IMR-90 (cell line): Measurements from ENCODE around the gene GM2A. TPM values are rescaled to one million over a fixed set of nuclear protein-coding genes. Genes with fewer than 3 reads are reported as not detected.

Experiments
- ATAC-seq: fragments of 200-7000 bp; cut with Tn5 transposase; 2 replicates; pipeline ENCODE4 v1.9.1; 2020; ENCODE audit warnings: low read depth, mild to moderate bottlenecking, moderate library complexity
- BruUV-seq: library from RNA; stranded (reverse); fragments of 400-500 nt; replicated peaks from 2 replicates; lab custom pipeline; 2021; lab: Mats Ljungman, UMichigan
- CTCF ChIA-PET: fragments of 300-600 bp; formaldehyde crosslinking; extraction: SDS; loops from one replicate; lab custom pipeline; 2021; ENCODE audit warnings: antibody characterized with exemption; lab: Yijun Ruan, JAX
- POLR2A ChIA-PET: fragments of 300-600 bp; sonication (Branson Sonifier 250); formaldehyde crosslinking; loops from one replicate; lab custom pipeline; 2022; ENCODE audit warnings: antibody characterized with exemption; ENCODE audit not compliant: unreplicated experiment; lab: Charles Lee
- DNase-seq: peaks from one replicate; pipeline ENCODE4 v3.0.0; 2013
- H2AFZ ChIP-seq: replicated peaks from 2 replicates; pipeline ENCODE3; 2013; ENCODE audit warnings: low read length, mild to moderate bottlenecking; ENCODE audit not compliant: poor library complexity
- H2AK5ac ChIP-seq: 2 replicates; pipeline ENCODE4 v1.6.1; 2013; ENCODE audit warnings: low read depth, low read length, inconsistent platforms
- H2AK9ac ChIP-seq: replicated peaks from 2 replicates; pipeline ENCODE3; 2013; ENCODE audit warnings: mild to moderate bottlenecking, low read depth, low read length, moderate library complexity; ENCODE audit not compliant: poor library complexity
- H2BK120ac ChIP-seq: 2 replicates; pipeline ENCODE4 v1.6.1; 2013; ENCODE audit warnings: low read depth, low read length, inconsistent platforms
- H2BK15ac ChIP-seq: 3 replicates; pipeline ENCODE4 v1.6.1; 2013; ENCODE audit warnings: low read depth, low read length, inconsistent platforms
- H2BK20ac ChIP-seq: 2 replicates; pipeline ENCODE4 v1.6.1; 2013; ENCODE audit warnings: low read depth, mild to moderate bottlenecking, inconsistent platforms, low read length, moderate library complexity
- H2BK5ac ChIP-seq: 2 replicates; pipeline ENCODE4 v1.6.1; 2013; ENCODE audit warnings: mild to moderate bottlenecking, low read depth, low read length, inconsistent platforms; ENCODE audit not compliant: poor library complexity, severe bottlenecking
- H3K14ac ChIP-seq: replicated peaks from 2 replicates; pipeline ENCODE4 v1.6.1; 2013; ENCODE audit warnings: low read depth, low read length, inconsistent platforms
- H3K18ac ChIP-seq: 2 replicates; pipeline ENCODE4 v1.6.1; 2013; ENCODE audit warnings: low read depth, low read length, control low read depth
- H3K23ac ChIP-seq: 2 replicates; pipeline ENCODE4 v1.6.1; 2013; ENCODE audit warnings: low read depth, low read length, inconsistent platforms
- H3K27ac ChIP-seq: 2 replicates; pipeline ENCODE4 v1.5.1; 2013; ENCODE audit warnings: mild to moderate bottlenecking, control low read depth, low read length; ENCODE audit not compliant: insufficient read depth
- H3K27me3 ChIP-seq: 2 replicates; pipeline ENCODE4 v1.6.1; 2013; ENCODE audit warnings: low read length; ENCODE audit not compliant: control insufficient read depth, insufficient read depth
- H3K36me3 ChIP-seq: 2 replicates; pipeline ENCODE4 v1.6.1; 2013; ENCODE audit warnings: low read length, mixed read lengths; ENCODE audit not compliant: control insufficient read depth, insufficient read depth
- H3K4ac ChIP-seq: 2 replicates; pipeline ENCODE4 v1.6.1; 2013; ENCODE audit warnings: low read depth, low read length, inconsistent platforms
- H3K4me1 ChIP-seq: 2 replicates; pipeline ENCODE4 v1.6.1; 2013; ENCODE audit warnings: low read length, mixed read lengths; ENCODE audit not compliant: control insufficient read depth, insufficient read depth
- H3K4me2 ChIP-seq: 2 replicates; pipeline ENCODE4 v1.6.1; 2013; ENCODE audit warnings: low read depth, mild to moderate bottlenecking, control low read depth, low read length, moderate library complexity
- H3K4me3 ChIP-seq: 2 replicates; pipeline ENCODE4 v1.5.1; 2013; ENCODE audit warnings: low read depth, mild to moderate bottlenecking, control low read depth, low read length, moderate library complexity; ENCODE audit not compliant: insufficient read depth
- H3K56ac ChIP-seq: 2 replicates; pipeline ENCODE4 v1.6.1; 2013; ENCODE audit warnings: low read length, inconsistent platforms; ENCODE audit not compliant: insufficient read depth; ENCODE audit errors: extremely low read depth
- H3K79me1 ChIP-seq, 2 experiments: 2 replicates each; pipeline ENCODE4 v1.6.1; 2013; ENCODE audit warnings: low read length in 2 of 2, inconsistent platforms in 1 of 2, low read depth in 1 of 2
- H3K9ac ChIP-seq: 2 replicates; pipeline ENCODE4 v1.6.1; 2013; ENCODE audit warnings: low read depth, low read length, control low read depth
- H3K9me1 ChIP-seq: 2 replicates; pipeline ENCODE4 v1.6.1; 2013; ENCODE audit warnings: low read length, inconsistent platforms; ENCODE audit not compliant: insufficient read depth
- H3K9me3 ChIP-seq: 2 replicates; pipeline ENCODE4 v1.6.1; 2013; ENCODE audit warnings: low read length; ENCODE audit not compliant: control insufficient read depth, insufficient read depth
- H4K20me1 ChIP-seq: 2 replicates; pipeline ENCODE4 v1.6.1; 2013; ENCODE audit warnings: low read length, inconsistent platforms; ENCODE audit not compliant: insufficient read depth
- H4K5ac ChIP-seq: 2 replicates; pipeline ENCODE4 v1.6.1; 2013; ENCODE audit warnings: mild to moderate bottlenecking, low read depth, low read length, control low read depth
- H4K8ac ChIP-seq, 2 experiments: 2 replicates each; pipeline ENCODE4 v1.6.1; 2013; ENCODE audit warnings: low read depth in 2 of 2, low read length in 2 of 2, control low read depth in 1 of 2, inconsistent platforms in 1 of 2
- H4K91ac ChIP-seq: 2 replicates; pipeline ENCODE4 v1.6.1; 2013; ENCODE audit warnings: low read depth, low read length, inconsistent platforms; ENCODE audit not compliant: insufficient read depth
- BHLHE40 ChIP-seq: fragments of 150-350 bp; IDR thresholded peaks from 2 replicates; pipeline ENCODE4 v1.6.1; 2016; ENCODE audit warnings: mild to moderate bottlenecking, low read depth, low read length
- CEBPB ChIP-seq: IDR thresholded peaks from 2 replicates; pipeline ENCODE4 v1.6.1; 2012; ENCODE audit warnings: low read depth, low read length, improper control_type of control experiment
- CHD1 ChIP-seq: IDR thresholded peaks from 2 replicates; pipeline ENCODE4 v1.6.1; 2012; ENCODE audit warnings: low read depth, low read length, improper control_type of control experiment
- CTCF ChIP-seq: conservative IDR thresholded peaks from 2 replicates; pipeline ENCODE4 v1.5.1; 2012; ENCODE audit warnings: mild to moderate bottlenecking, low read depth, low read length, improper control_type of control experiment
- ELK1 ChIP-seq: fragments of 150-350 bp; IDR thresholded peaks from 2 replicates; pipeline ENCODE4 v1.6.1; 2016; ENCODE audit warnings: low read depth, mild to moderate bottlenecking, low read length, moderate library complexity, borderline replicate concordance
- FOS ChIP-seq: fragments of 150-350 bp; IDR thresholded peaks from 2 replicates; pipeline ENCODE4 v1.6.1; 2016; ENCODE audit warnings: low read depth, low read length
- MAFK ChIP-seq: IDR thresholded peaks from 2 replicates; pipeline ENCODE4 v1.6.1; 2012; ENCODE audit warnings: low read depth, low read length, improper control_type of control experiment
- MAZ ChIP-seq: IDR thresholded peaks from 2 replicates; pipeline ENCODE4 v1.6.1; 2012; ENCODE audit warnings: low read depth, mild to moderate bottlenecking, low read length, improper control_type of control experiment, moderate library complexity, borderline replicate concordance
- MXI1 ChIP-seq: IDR thresholded peaks from 2 replicates; pipeline ENCODE4 v1.6.1; 2012; ENCODE audit warnings: low read depth, mild to moderate bottlenecking, low read length, moderate library complexity, borderline replicate concordance
- NFE2L2 ChIP-seq: fragments of 150-350 bp; IDR thresholded peaks from 2 replicates; pipeline ENCODE4 v1.6.1; 2016; ENCODE audit warnings: low read depth, mild to moderate bottlenecking, low read length
- POLR2A ChIP-seq: IDR thresholded peaks from 2 replicates; pipeline ENCODE4 v1.6.1; 2012; ENCODE audit warnings: mild to moderate bottlenecking, low read depth, low read length
- RAD21 ChIP-seq: IDR thresholded peaks from 2 replicates; pipeline ENCODE4 v1.6.1; 2012; ENCODE audit warnings: low read length, improper control_type of control experiment
- RCOR1 ChIP-seq: IDR thresholded peaks from 2 replicates; pipeline ENCODE4 v1.6.1; 2012; ENCODE audit warnings: mild to moderate bottlenecking, low read length, improper control_type of control experiment; ENCODE audit not compliant: insufficient replicate concordance
- RFX5 ChIP-seq: IDR thresholded peaks from 2 replicates; pipeline ENCODE4 v1.8.0; 2012; ENCODE audit warnings: low read depth, mild to moderate bottlenecking, low read length, moderate library complexity
- SMC3 ChIP-seq: fragments of 150-350 bp; IDR thresholded peaks from 2 replicates; pipeline ENCODE4 v1.6.1; 2016; ENCODE audit warnings: low read depth, mild to moderate bottlenecking, antibody characterized with exemption, low read length, moderate library complexity
- USF2 ChIP-seq: fragments of 150-350 bp; IDR thresholded peaks from 2 replicates; pipeline ENCODE4 v1.6.1; 2017; ENCODE audit warnings: mild to moderate bottlenecking, antibody characterized with exemption, low read length, low read depth
- dilution Hi-C: fragments of 300-500 bp; cut with HindIII; formaldehyde crosslinking; loops from one replicate; pipeline ENCODE4 v1.14.3; 2018; ENCODE audit warnings: low sequenced_read_pairs; ENCODE audit not compliant: unreplicated experiment
- in situ Hi-C: fragments of 300-500 bp; cut with MboI; formaldehyde crosslinking; loops from 3 replicates; pipeline ENCODE4 v1.14.3; 2019; ENCODE audit warnings: low sequenced_read_pairs, inconsistent platforms, mixed read lengths
- intact Hi-C: fragments of 100-400 bp; cut with micrococcal nuclease; formaldehyde crosslinking; loops from 2 replicates; pipeline ENCODE4 v1.10.0; 2022
- polyA plus RNA-seq, 3 experiments: library from polyadenylated mRNA; depleted of rRNA; stranded (reverse); fragments of >200 nt; gene quantifications; 2 replicates each; pipeline ENCODE4 v1.2.3, GENCODE V29; 2012; ENCODE audit warnings: low replicate concordance in 1 of 3
- total RNA-seq: library from RNA; depleted of rRNA; stranded (reverse); fragments of >200 nt; gene quantifications from 2 replicates; pipeline ENCODE4 v1.2.3, GENCODE V29; 2012

The GM2A gene
- total and polyA plus RNA-seq, 2 of the 4 experiments (the other 2 are of a cell fraction): 13.8 to 18.5 TPM

- dilution Hi-C loops: no loop called here
- CTCF ChIA-PET: no interaction called here
- no TSS peak for BruUV-seq
These were observed 21.7 kb downstream of the GM2A start for GRCh38 chr5:151274666-151275065.

More at GRCh38 chr5:151274666-151275065, 21.7 kb downstream of the GM2A start:
- H2BK5ac ChIP-seq: no peak overlapping the region
- no peak overlapping the region for H3K14ac ChIP-seq
- no peak overlapping the region for H3K4me3 ChIP-seq
- intact Hi-C loops: no loop called here
- H3K27ac ChIP-seq: no peak overlapping the region
- no peak overlapping the region for H4K8ac ChIP-seq
- peaks cover 6% of the 10 kb centered on the region for H3K27me3 ChIP-seq
- no peak overlapping the region for H2AK9ac ChIP-seq
- H2BK20ac ChIP-seq: no peak overlapping the region
- no peak overlapping the region for H3K18ac ChIP-seq
- POLR2A ChIA-PET: interaction anchor here (0.7 kb wide), 1 partner anchor 44 kb away, joined by 3 read pairs; no protein-coding TSS in a partner anchor
- no peaks in the 10 kb centered on the region for H3K79me1 ChIP-seq
- no peak overlapping the region for H2AFZ ChIP-seq
- no peak overlapping the region for H3K4me2 ChIP-seq
- H3K9me1 ChIP-seq: no peaks in the 10 kb centered on the region
- DNase-seq (no peak), ATAC-seq (no peak)
- no peaks in the 10 kb centered on the region for H3K4me1 ChIP-seq
- no peak overlapping the region for H3K23ac ChIP-seq
- H4K91ac ChIP-seq: no peak overlapping the region
- no peak overlapping the region for H4K5ac ChIP-seq
- TF ChIP-seq MAFK: no peak
- TF ChIP-seq BHLHE40: no peak
- TF ChIP-seq CHD1: no peak
- no peak for TF ChIP-seq MAZ
- TF ChIP-seq MXI1: no peak
- TF ChIP-seq FOS: no peak
- no peak for TF ChIP-seq POLR2A
- no peak for TF ChIP-seq USF2
- no peak for TF ChIP-seq NFE2L2
- no peak for TF ChIP-seq SMC3
- TF ChIP-seq RCOR1: no peak
- TF ChIP-seq RAD21: no peak
- TF ChIP-seq CEBPB: no peak
- TF ChIP-seq ELK1: no peak
- TF ChIP-seq RFX5: no peak
- no peak for TF ChIP-seq CTCF
- no peak overlapping the region for H3K9ac ChIP-seq
- H2BK120ac ChIP-seq: no peak overlapping the region
- H2AK5ac ChIP-seq: no peak overlapping the region
- no peaks in the 10 kb centered on the region for H4K20me1 ChIP-seq
- in situ Hi-C loops: no loop called here
- no peaks in the 10 kb centered on the region for H3K9me3 ChIP-seq
- no peak overlapping the region for H2BK15ac ChIP-seq
- no peaks in the 10 kb centered on the region for H3K36me3 ChIP-seq
- H3K4ac ChIP-seq: no peak overlapping the region
- H3K56ac ChIP-seq: no peak overlapping the region
